GM23338 (cell line): Measurements from ENCODE around the gene BRSK2.

ENCODE experiments used
- CREB1 ChIP-seq: fragments of 250-450 bp; sonication (Bioruptor Pico); IDR thresholded peaks from 2 replicates; pipeline ENCODE4 v1.5.0; 2020; ENCODE audit warnings: low read depth, mild to moderate bottlenecking, moderate library complexity
- CTCF ChIP-seq, 2 experiments: fragments of 200-600 bp in 1 of 2; sonication (generic) in 1 of 2; conservative IDR thresholded peaks; 2 replicates each; pipeline versions ENCODE4 v1.5.1 to v1.6.1; 2016 to 2017; ENCODE audit warnings: antibody characterized with exemption in 2 of 2, low read depth in 2 of 2, mild to moderate bottlenecking in 2 of 2, moderate library complexity in 1 of 2
- EZH2 ChIP-seq: fragments of 200-600 bp; sonication (generic); IDR thresholded peaks from one replicate; pipeline ENCODE4 v1.8.0; 2017; ENCODE audit warnings: antibody characterized with exemption, mild to moderate bottlenecking, low read depth; ENCODE audit not compliant: unreplicated experiment
- EZH2phosphoT487 ChIP-seq: fragments of 200-600 bp; sonication (generic); IDR thresholded peaks from one replicate; pipeline ENCODE4 v1.8.1; 2018; ENCODE audit warnings: antibody characterized with exemption; ENCODE audit not compliant: unreplicated experiment
- JUNB ChIP-seq: IDR thresholded peaks from one replicate; pipeline ENCODE4 v1.6.1; 2016; ENCODE audit warnings: antibody characterized with exemption; ENCODE audit not compliant: unreplicated experiment
- POLR2AphosphoS5 ChIP-seq: IDR thresholded peaks from 2 replicates; pipeline ENCODE4 v1.6.1; 2016; ENCODE audit warnings: antibody characterized with exemption, low read depth
- ZNF114 ChIP-seq: fragments of 250-450 bp; sonication (Bioruptor Pico); IDR thresholded peaks from 2 replicates; pipeline ENCODE4 v1.5.0; 2020; ENCODE audit warnings: mild to moderate bottlenecking, moderate library complexity
- TF ChIP-seq, protein P1 (sequence below): IDR thresholded peaks from one replicate; pipeline ENCODE4 v1.6.1; 2018; ENCODE audit warnings: antibody characterized with exemption; ENCODE audit not compliant: unreplicated experiment

DNA sequence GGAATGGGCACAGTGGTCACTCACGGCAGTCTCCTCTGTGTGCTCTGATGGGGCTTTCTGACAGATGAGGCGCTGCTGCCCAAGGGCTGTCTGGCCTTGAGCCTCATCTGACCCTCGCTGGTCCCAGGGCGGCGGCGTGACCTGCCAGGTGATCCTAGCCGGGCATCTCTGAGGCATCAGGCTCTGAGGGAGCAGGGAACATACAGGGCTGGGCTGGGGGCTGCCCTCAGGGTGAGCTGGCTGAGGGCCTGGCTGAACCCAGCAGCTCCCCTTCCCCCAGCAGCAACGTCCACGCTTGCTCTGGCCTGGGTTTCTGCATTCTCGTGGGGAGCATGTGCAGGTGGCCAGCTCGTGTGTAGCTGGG lies 49.2 kb downstream of the BRSK2 start:
- TF ChIP-seq CTCF (conservative IDR thresholded peaks at IDR 0.05; ENCODE audit: low read depth in 2 of 2) = no peak
- TF ChIP-seq POLR2AphosphoS5 = no peak
- no peak for TF ChIP-seq JUNB
- no peak for TF ChIP-seq EZH2phosphoT487
- TF ChIP-seq, protein P1, sequence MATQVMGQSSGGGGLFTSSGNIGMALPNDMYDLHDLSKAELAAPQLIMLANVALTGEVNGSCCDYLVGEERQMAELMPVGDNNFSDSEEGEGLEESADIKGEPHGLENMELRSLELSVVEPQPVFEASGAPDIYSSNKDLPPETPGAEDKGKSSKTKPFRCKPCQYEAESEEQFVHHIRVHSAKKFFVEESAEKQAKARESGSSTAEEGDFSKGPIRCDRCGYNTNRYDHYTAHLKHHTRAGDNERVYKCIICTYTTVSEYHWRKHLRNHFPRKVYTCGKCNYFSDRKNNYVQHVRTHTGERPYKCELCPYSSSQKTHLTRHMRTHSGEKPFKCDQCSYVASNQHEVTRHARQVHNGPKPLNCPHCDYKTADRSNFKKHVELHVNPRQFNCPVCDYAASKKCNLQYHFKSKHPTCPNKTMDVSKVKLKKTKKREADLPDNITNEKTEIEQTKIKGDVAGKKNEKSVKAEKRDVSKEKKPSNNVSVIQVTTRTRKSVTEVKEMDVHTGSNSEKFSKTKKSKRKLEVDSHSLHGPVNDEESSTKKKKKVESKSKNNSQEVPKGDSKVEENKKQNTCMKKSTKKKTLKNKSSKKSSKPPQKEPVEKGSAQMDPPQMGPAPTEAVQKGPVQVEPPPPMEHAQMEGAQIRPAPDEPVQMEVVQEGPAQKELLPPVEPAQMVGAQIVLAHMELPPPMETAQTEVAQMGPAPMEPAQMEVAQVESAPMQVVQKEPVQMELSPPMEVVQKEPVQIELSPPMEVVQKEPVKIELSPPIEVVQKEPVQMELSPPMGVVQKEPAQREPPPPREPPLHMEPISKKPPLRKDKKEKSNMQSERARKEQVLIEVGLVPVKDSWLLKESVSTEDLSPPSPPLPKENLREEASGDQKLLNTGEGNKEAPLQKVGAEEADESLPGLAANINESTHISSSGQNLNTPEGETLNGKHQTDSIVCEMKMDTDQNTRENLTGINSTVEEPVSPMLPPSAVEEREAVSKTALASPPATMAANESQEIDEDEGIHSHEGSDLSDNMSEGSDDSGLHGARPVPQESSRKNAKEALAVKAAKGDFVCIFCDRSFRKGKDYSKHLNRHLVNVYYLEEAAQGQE = no peak
- TF ChIP-seq EZH2 = no peak
- no peak for TF ChIP-seq ZNF114 (CRISPR knock-in tag)
- TF ChIP-seq CREB1 (CRISPR knock-in tag) = no peak
